Astrocyte (in vitro differentiated cells and primary cell): ENCODE measurements around the gene PMP22.

Source experiments
- EZH2 ChIP-seq: IDR thresholded peaks from 2 replicates; pipeline ENCODE4 v1.6.1; 2012; ENCODE audit warnings: mild to moderate bottlenecking, low read length, inconsistent platforms; ENCODE audit not compliant: insufficient read depth
- TF ChIP-seq, protein P1 (sequence below): IDR thresholded peaks from 2 replicates; pipeline ENCODE4 v1.5.1; 2011; ENCODE audit warnings: low read depth, mild to moderate bottlenecking, inconsistent platforms, low read length, moderate library complexity; ENCODE audit not compliant: insufficient read depth

DNA sequence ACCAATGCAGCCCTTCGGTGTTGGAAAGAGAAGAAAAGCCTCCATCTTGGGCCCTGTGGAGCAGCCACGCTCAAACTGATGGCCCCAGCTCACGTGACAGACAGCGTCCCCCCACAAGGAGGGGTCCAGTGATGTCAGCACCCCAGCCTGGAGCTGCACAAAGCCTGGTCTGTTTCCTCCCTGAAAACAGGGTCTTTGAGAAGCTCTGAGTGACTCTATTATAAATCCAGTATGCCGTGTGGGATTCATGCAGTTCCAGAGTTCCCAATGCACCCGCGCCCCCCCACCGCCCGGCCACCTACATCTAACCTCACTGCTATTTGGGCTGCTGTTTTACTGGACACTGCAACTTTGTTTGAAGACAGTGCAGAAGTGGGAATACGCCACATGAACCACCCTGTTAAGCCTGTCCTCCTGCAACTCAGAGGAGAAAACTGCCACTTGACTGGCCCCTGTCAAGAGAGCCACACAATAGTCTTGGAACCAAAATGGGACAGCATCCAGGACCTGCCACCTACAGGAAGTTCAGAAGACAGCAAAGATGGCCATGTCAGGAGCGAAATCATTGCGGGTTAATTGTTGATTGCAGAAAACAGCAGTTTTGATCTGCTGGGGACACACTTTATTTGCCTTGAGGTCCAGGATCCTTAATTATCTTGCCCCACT, 33.1 kb downstream of the PMP22 start:
- TF ChIP-seq, protein P1, sequence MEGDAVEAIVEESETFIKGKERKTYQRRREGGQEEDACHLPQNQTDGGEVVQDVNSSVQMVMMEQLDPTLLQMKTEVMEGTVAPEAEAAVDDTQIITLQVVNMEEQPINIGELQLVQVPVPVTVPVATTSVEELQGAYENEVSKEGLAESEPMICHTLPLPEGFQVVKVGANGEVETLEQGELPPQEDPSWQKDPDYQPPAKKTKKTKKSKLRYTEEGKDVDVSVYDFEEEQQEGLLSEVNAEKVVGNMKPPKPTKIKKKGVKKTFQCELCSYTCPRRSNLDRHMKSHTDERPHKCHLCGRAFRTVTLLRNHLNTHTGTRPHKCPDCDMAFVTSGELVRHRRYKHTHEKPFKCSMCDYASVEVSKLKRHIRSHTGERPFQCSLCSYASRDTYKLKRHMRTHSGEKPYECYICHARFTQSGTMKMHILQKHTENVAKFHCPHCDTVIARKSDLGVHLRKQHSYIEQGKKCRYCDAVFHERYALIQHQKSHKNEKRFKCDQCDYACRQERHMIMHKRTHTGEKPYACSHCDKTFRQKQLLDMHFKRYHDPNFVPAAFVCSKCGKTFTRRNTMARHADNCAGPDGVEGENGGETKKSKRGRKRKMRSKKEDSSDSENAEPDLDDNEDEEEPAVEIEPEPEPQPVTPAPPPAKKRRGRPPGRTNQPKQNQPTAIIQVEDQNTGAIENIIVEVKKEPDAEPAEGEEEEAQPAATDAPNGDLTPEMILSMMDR, result no peak
- no peak for TF ChIP-seq EZH2
